IMR-90 (cell line): Measurements from ENCODE around the gene PRKAR1B. TPM values are rescaled to one million over a fixed set of nuclear protein-coding genes. Genes with fewer than 3 reads are reported as not detected.

Experiments
- ATAC-seq: fragments of 200-7000 bp; cut with Tn5 transposase; 2 replicates; pipeline ENCODE4 v1.9.1; 2020; ENCODE audit warnings: low read depth, mild to moderate bottlenecking, moderate library complexity
- BruUV-seq: library from RNA; stranded (reverse); fragments of 400-500 nt; replicated peaks from 2 replicates; lab custom pipeline; 2021; lab: Mats Ljungman, UMichigan
- CTCF ChIA-PET: fragments of 300-600 bp; formaldehyde crosslinking; extraction: SDS; loops from one replicate; lab custom pipeline; 2021; ENCODE audit warnings: antibody characterized with exemption; lab: Yijun Ruan, JAX
- POLR2A ChIA-PET: fragments of 300-600 bp; sonication (Branson Sonifier 250); formaldehyde crosslinking; loops from one replicate; lab custom pipeline; 2022; ENCODE audit warnings: antibody characterized with exemption; ENCODE audit not compliant: unreplicated experiment; lab: Charles Lee
- DNase-seq: peaks from one replicate; pipeline ENCODE4 v3.0.0; 2013
- H2AFZ ChIP-seq: replicated peaks from 2 replicates; pipeline ENCODE3; 2013; ENCODE audit warnings: low read length, mild to moderate bottlenecking; ENCODE audit not compliant: poor library complexity
- H2AK5ac ChIP-seq: 2 replicates; pipeline ENCODE4 v1.6.1; 2013; ENCODE audit warnings: low read depth, low read length, inconsistent platforms
- H2AK9ac ChIP-seq: replicated peaks from 2 replicates; pipeline ENCODE3; 2013; ENCODE audit warnings: mild to moderate bottlenecking, low read depth, low read length, moderate library complexity; ENCODE audit not compliant: poor library complexity
- H2BK120ac ChIP-seq: 2 replicates; pipeline ENCODE4 v1.6.1; 2013; ENCODE audit warnings: low read depth, low read length, inconsistent platforms
- H2BK15ac ChIP-seq: 3 replicates; pipeline ENCODE4 v1.6.1; 2013; ENCODE audit warnings: low read depth, low read length, inconsistent platforms
- H2BK20ac ChIP-seq: 2 replicates; pipeline ENCODE4 v1.6.1; 2013; ENCODE audit warnings: low read depth, mild to moderate bottlenecking, inconsistent platforms, low read length, moderate library complexity
- H2BK5ac ChIP-seq: 2 replicates; pipeline ENCODE4 v1.6.1; 2013; ENCODE audit warnings: mild to moderate bottlenecking, low read depth, low read length, inconsistent platforms; ENCODE audit not compliant: poor library complexity, severe bottlenecking
- H3K14ac ChIP-seq: replicated peaks from 2 replicates; pipeline ENCODE4 v1.6.1; 2013; ENCODE audit warnings: low read depth, low read length, inconsistent platforms
- H3K18ac ChIP-seq: 2 replicates; pipeline ENCODE4 v1.6.1; 2013; ENCODE audit warnings: low read depth, low read length, control low read depth
- H3K23ac ChIP-seq: 2 replicates; pipeline ENCODE4 v1.6.1; 2013; ENCODE audit warnings: low read depth, low read length, inconsistent platforms
- H3K27ac ChIP-seq: 2 replicates; pipeline ENCODE4 v1.5.1; 2013; ENCODE audit warnings: mild to moderate bottlenecking, control low read depth, low read length; ENCODE audit not compliant: insufficient read depth
- H3K27me3 ChIP-seq: 2 replicates; pipeline ENCODE4 v1.6.1; 2013; ENCODE audit warnings: low read length; ENCODE audit not compliant: control insufficient read depth, insufficient read depth
- H3K36me3 ChIP-seq: 2 replicates; pipeline ENCODE4 v1.6.1; 2013; ENCODE audit warnings: low read length, mixed read lengths; ENCODE audit not compliant: control insufficient read depth, insufficient read depth
- H3K4ac ChIP-seq: 2 replicates; pipeline ENCODE4 v1.6.1; 2013; ENCODE audit warnings: low read depth, low read length, inconsistent platforms
- H3K4me1 ChIP-seq: 2 replicates; pipeline ENCODE4 v1.6.1; 2013; ENCODE audit warnings: low read length, mixed read lengths; ENCODE audit not compliant: control insufficient read depth, insufficient read depth
- H3K4me2 ChIP-seq: 2 replicates; pipeline ENCODE4 v1.6.1; 2013; ENCODE audit warnings: low read depth, mild to moderate bottlenecking, control low read depth, low read length, moderate library complexity
- H3K4me3 ChIP-seq: 2 replicates; pipeline ENCODE4 v1.5.1; 2013; ENCODE audit warnings: low read depth, mild to moderate bottlenecking, control low read depth, low read length, moderate library complexity; ENCODE audit not compliant: insufficient read depth
- H3K56ac ChIP-seq: 2 replicates; pipeline ENCODE4 v1.6.1; 2013; ENCODE audit warnings: low read length, inconsistent platforms; ENCODE audit not compliant: insufficient read depth; ENCODE audit errors: extremely low read depth
- H3K79me1 ChIP-seq, 2 experiments: 2 replicates each; pipeline ENCODE4 v1.6.1; 2013; ENCODE audit warnings: low read length in 2 of 2, inconsistent platforms in 1 of 2, low read depth in 1 of 2
- H3K9ac ChIP-seq: 2 replicates; pipeline ENCODE4 v1.6.1; 2013; ENCODE audit warnings: low read depth, low read length, control low read depth
- H3K9me1 ChIP-seq: 2 replicates; pipeline ENCODE4 v1.6.1; 2013; ENCODE audit warnings: low read length, inconsistent platforms; ENCODE audit not compliant: insufficient read depth
- H3K9me3 ChIP-seq: 2 replicates; pipeline ENCODE4 v1.6.1; 2013; ENCODE audit warnings: low read length; ENCODE audit not compliant: control insufficient read depth, insufficient read depth
- H4K20me1 ChIP-seq: 2 replicates; pipeline ENCODE4 v1.6.1; 2013; ENCODE audit warnings: low read length, inconsistent platforms; ENCODE audit not compliant: insufficient read depth
- H4K5ac ChIP-seq: 2 replicates; pipeline ENCODE4 v1.6.1; 2013; ENCODE audit warnings: mild to moderate bottlenecking, low read depth, low read length, control low read depth
- H4K8ac ChIP-seq, 2 experiments: 2 replicates each; pipeline ENCODE4 v1.6.1; 2013; ENCODE audit warnings: low read depth in 2 of 2, low read length in 2 of 2, control low read depth in 1 of 2, inconsistent platforms in 1 of 2
- H4K91ac ChIP-seq: 2 replicates; pipeline ENCODE4 v1.6.1; 2013; ENCODE audit warnings: low read depth, low read length, inconsistent platforms; ENCODE audit not compliant: insufficient read depth
- BHLHE40 ChIP-seq: fragments of 150-350 bp; IDR thresholded peaks from 2 replicates; pipeline ENCODE4 v1.6.1; 2016; ENCODE audit warnings: mild to moderate bottlenecking, low read depth, low read length
- CEBPB ChIP-seq: IDR thresholded peaks from 2 replicates; pipeline ENCODE4 v1.6.1; 2012; ENCODE audit warnings: low read depth, low read length, improper control_type of control experiment
- CHD1 ChIP-seq: IDR thresholded peaks from 2 replicates; pipeline ENCODE4 v1.6.1; 2012; ENCODE audit warnings: low read depth, low read length, improper control_type of control experiment
- CTCF ChIP-seq: conservative IDR thresholded peaks from 2 replicates; pipeline ENCODE4 v1.5.1; 2012; ENCODE audit warnings: mild to moderate bottlenecking, low read depth, low read length, improper control_type of control experiment
- ELK1 ChIP-seq: fragments of 150-350 bp; IDR thresholded peaks from 2 replicates; pipeline ENCODE4 v1.6.1; 2016; ENCODE audit warnings: low read depth, mild to moderate bottlenecking, low read length, moderate library complexity, borderline replicate concordance
- FOS ChIP-seq: fragments of 150-350 bp; IDR thresholded peaks from 2 replicates; pipeline ENCODE4 v1.6.1; 2016; ENCODE audit warnings: low read depth, low read length
- MAFK ChIP-seq: IDR thresholded peaks from 2 replicates; pipeline ENCODE4 v1.6.1; 2012; ENCODE audit warnings: low read depth, low read length, improper control_type of control experiment
- MAZ ChIP-seq: IDR thresholded peaks from 2 replicates; pipeline ENCODE4 v1.6.1; 2012; ENCODE audit warnings: low read depth, mild to moderate bottlenecking, low read length, improper control_type of control experiment, moderate library complexity, borderline replicate concordance
- MXI1 ChIP-seq: IDR thresholded peaks from 2 replicates; pipeline ENCODE4 v1.6.1; 2012; ENCODE audit warnings: low read depth, mild to moderate bottlenecking, low read length, moderate library complexity, borderline replicate concordance
- NFE2L2 ChIP-seq: fragments of 150-350 bp; IDR thresholded peaks from 2 replicates; pipeline ENCODE4 v1.6.1; 2016; ENCODE audit warnings: low read depth, mild to moderate bottlenecking, low read length
- POLR2A ChIP-seq: IDR thresholded peaks from 2 replicates; pipeline ENCODE4 v1.6.1; 2012; ENCODE audit warnings: mild to moderate bottlenecking, low read depth, low read length
- RAD21 ChIP-seq: IDR thresholded peaks from 2 replicates; pipeline ENCODE4 v1.6.1; 2012; ENCODE audit warnings: low read length, improper control_type of control experiment
- RCOR1 ChIP-seq: IDR thresholded peaks from 2 replicates; pipeline ENCODE4 v1.6.1; 2012; ENCODE audit warnings: mild to moderate bottlenecking, low read length, improper control_type of control experiment; ENCODE audit not compliant: insufficient replicate concordance
- RFX5 ChIP-seq: IDR thresholded peaks from 2 replicates; pipeline ENCODE4 v1.8.0; 2012; ENCODE audit warnings: low read depth, mild to moderate bottlenecking, low read length, moderate library complexity
- SMC3 ChIP-seq: fragments of 150-350 bp; IDR thresholded peaks from 2 replicates; pipeline ENCODE4 v1.6.1; 2016; ENCODE audit warnings: low read depth, mild to moderate bottlenecking, antibody characterized with exemption, low read length, moderate library complexity
- USF2 ChIP-seq: fragments of 150-350 bp; IDR thresholded peaks from 2 replicates; pipeline ENCODE4 v1.6.1; 2017; ENCODE audit warnings: mild to moderate bottlenecking, antibody characterized with exemption, low read length, low read depth
- WGBS, 2 experiments: methylation state at CpG; one replicate each; pipeline versions ENCODE4 v1.1.5 to v1.1.7; 2013; ENCODE audit warnings: missing lambda C conversion rate in 2 of 2; ENCODE audit not compliant: insufficient read length in 1 of 2; ENCODE audit errors: extremely low coverage in 2 of 2; 5-methylcytosine and 5-hydroxymethylcytosine counted together
- dilution Hi-C: fragments of 300-500 bp; cut with HindIII; formaldehyde crosslinking; loops from one replicate; pipeline ENCODE4 v1.14.3; 2018; ENCODE audit warnings: low sequenced_read_pairs; ENCODE audit not compliant: unreplicated experiment
- in situ Hi-C: fragments of 300-500 bp; cut with MboI; formaldehyde crosslinking; loops from 3 replicates; pipeline ENCODE4 v1.14.3; 2019; ENCODE audit warnings: low sequenced_read_pairs, inconsistent platforms, mixed read lengths
- intact Hi-C: fragments of 100-400 bp; cut with micrococcal nuclease; formaldehyde crosslinking; loops from 2 replicates; pipeline ENCODE4 v1.10.0; 2022
- polyA plus RNA-seq, 3 experiments: library from polyadenylated mRNA; depleted of rRNA; stranded (reverse); fragments of >200 nt; gene quantifications; 2 replicates each; pipeline ENCODE4 v1.2.3, GENCODE V29; 2012; ENCODE audit warnings: low replicate concordance in 1 of 3
- total RNA-seq: library from RNA; depleted of rRNA; stranded (reverse); fragments of >200 nt; gene quantifications from 2 replicates; pipeline ENCODE4 v1.2.3, GENCODE V29; 2012

Gene PRKAR1B
- total and polyA plus RNA-seq, 2 of the 4 experiments (the other 2 are of a cell fraction), result 15.2 to 20.2 TPM

- ATAC-seq, result no peak
- H3K18ac ChIP-seq, result no peak overlapping the region
- peaks cover 6% of the 10 kb centered on the region for H4K20me1 ChIP-seq
- no peak overlapping the region for H2AK5ac ChIP-seq
- no peak overlapping the region for H3K9ac ChIP-seq
- H3K27ac ChIP-seq, result no peak overlapping the region
- TF ChIP-seq NFE2L2 (no peak), POLR2A (no peak), RCOR1 (no peak), CTCF (no peak), CHD1 (no peak), RAD21 (no peak), MAZ (no peak), MAFK (no peak), BHLHE40 (no peak), MXI1 (no peak), ELK1 (no peak), RFX5 (no peak), SMC3 (no peak), FOS (no peak), CEBPB (no peak), USF2 (no peak)
- peaks cover 21% of the 10 kb centered on the region for H3K36me3 ChIP-seq
- no peak overlapping the region for H2BK15ac ChIP-seq
- H3K4ac ChIP-seq, result no peak overlapping the region
- intact Hi-C loops, result no loop called here
- no peak overlapping the region for H2AK9ac ChIP-seq
- POLR2A ChIA-PET, result no interaction called here
- no peak overlapping the region for H4K5ac ChIP-seq
- H3K56ac ChIP-seq, result no peak overlapping the region
- no peak overlapping the region for H3K4me3 ChIP-seq
- H3K27me3 ChIP-seq, result no peaks in the 10 kb centered on the region
- no peak overlapping the region for H2AFZ ChIP-seq
- no peaks in the 10 kb centered on the region for H3K9me3 ChIP-seq
- no peaks in the 10 kb centered on the region for H3K4me1 ChIP-seq
- peaks cover 14 to 51% of the 10 kb centered on the region in 2 experiments; a peak in 3 of 4 replicates for H3K79me1 ChIP-seq
- CTCF ChIA-PET, result no interaction called here
- no peak overlapping the region for H3K14ac ChIP-seq
- no peak for DNase-seq
- H3K9me1 ChIP-seq, result peaks cover 11% of the 10 kb centered on the region; the same call in 1 of the 2 replicates
- no TSS peak for BruUV-seq
- no peak overlapping the region for H2BK20ac ChIP-seq
- H2BK120ac ChIP-seq, result no peak overlapping the region
- no peak overlapping the region for H4K91ac ChIP-seq
- H4K8ac ChIP-seq, result no peak overlapping the region
- WGBS, 2 experiments, result 95% methylated on average over 11 of the region's 23 CpGs; no CpG with 5 or more reads in 1 of the 2 experiments
- dilution Hi-C loops, result no loop called here
- H3K4me2 ChIP-seq, result no peak overlapping the region
- no peak overlapping the region for H3K23ac ChIP-seq
- in situ Hi-C loops, result no loop called here
- no peak overlapping the region for H2BK5ac ChIP-seq
Measured at GRCh38 chr7:745431-746154, 18.5 kb upstream of the PRKAR1B start.
